Inflammatory macrophage (primary cell): ENCODE results near the gene DIAPH1.

ENCODE experiments used
- DNase-seq, 2 donors: peaks; one replicate each; pipeline ENCODE4 v3.0.0-alpha.2; 2020 to 2022

The DIAPH1 gene

DNA sequence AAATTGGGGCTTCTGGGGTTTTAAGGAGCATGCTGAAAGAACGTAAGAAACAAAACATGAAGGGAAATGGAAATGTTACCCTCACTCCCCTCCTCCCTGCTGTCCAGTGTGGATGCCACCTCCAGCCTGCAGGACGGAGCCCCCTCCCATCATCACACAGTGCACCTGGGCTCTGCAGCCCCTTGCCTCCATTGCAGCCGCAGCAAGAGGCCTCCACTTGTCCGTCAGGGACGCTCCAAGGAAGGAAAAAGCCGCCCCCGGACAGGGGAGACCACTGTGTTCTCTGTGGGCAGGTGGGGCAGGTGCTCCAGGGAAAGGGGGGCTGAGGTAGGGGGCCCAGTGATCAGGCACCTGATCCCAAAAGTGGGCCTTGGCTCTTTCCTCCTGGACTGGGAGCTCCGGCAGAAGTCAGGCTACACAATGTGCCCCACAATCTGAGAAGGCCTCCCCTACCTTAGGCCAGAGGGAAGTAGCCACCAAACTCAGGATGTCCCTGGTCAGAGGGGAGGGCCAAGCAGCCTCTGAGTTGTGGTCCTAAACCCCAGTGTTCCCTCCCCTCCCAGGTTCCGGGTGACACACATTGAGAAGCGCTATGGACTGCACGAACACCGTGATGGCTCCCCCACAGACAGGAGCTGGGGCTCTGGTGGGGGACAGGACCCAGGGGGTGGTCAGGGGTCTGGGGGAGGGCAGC lies 20.7 kb upstream of the DIAPH1 start:
- no peak for DNase-seq

DNA sequence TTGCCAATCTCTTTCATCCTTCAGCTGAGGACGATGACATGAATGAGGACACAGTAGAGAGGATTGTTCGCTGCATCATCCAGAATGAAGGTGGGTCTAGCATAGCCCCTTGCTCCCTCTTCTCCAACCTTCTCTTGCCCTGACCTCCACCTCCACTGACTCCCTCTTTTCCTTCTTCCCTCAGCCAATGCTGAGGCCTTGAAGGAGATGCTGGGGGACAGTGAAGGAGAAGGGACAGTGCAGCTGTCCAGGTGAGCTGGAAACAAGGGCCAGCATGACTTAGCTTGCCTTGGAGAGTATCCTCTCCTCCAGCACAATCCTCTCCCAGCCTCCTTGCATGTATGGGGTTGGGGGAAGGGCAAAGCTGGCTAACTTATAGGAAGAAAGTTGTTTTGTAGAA lies 20.0 kb upstream of the DIAPH1 start:
- DNase-seq = no peak

DNA sequence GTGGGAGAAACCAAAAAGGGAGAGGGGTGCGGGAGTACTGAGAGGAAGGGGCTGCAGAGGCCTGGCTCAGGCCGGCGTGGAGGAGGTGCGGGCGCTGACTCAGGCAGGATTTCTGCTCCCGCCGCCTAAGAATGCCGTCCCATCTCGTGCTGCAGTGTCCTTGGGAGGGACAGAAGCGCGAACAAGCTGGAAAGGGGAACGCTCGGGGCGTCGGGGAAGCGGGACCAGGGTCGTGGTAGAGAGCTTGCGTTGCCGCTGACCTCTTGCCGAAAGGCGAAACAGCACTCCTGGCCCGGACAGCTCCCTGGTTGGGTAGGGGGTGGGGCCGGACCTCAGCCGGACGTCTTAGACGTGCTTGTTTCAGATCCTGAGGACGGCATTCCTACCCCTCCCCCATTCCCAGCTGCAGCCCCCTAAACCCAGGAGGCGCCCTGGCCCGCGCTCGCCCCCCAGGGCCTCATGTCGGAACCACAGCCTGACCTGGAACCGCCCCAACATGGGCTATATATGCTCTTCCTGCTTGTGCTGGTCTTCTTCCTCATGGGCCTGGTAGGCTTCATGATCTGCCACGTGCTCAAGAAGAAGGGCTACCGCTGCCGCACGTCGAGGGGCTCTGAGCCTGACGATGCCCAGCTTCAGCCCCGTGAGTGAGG lies 19.1 kb upstream of the DIAPH1 start:
- DNase-seq = peak; percentile 59 to 75

DNA sequence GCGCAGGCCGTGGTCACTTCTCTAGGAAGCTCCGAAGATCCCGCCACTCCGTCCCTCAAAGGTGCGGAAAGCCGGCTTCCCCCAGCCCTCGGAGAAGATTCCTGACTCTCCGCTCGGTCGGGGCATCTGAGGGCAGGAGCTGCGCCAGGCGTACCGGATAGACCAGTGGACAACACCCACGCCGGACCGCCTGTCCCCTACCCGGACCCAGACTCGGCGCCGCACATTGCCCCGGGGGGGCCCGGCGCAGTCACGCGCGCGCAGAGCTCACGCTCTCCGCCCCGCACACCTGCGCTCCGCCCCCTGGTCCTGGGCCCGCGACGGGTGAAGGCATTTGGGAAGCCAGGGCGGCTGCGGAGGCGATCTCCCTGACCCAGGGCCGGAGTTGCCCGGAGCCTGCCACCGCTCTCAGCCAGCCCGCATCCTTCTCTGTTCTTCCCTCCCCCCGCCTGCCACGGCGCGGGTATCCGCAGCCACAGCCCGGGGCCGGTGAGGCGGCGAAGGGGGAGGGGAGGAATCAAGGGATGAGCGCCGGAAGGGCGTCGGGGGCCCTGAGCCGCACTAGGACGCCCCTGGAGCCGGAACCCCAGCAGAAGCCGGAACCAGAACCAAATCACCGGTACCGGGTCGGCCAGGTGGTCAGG lies 18.4 kb upstream of the DIAPH1 start:
- no peak for DNase-seq

DNA sequence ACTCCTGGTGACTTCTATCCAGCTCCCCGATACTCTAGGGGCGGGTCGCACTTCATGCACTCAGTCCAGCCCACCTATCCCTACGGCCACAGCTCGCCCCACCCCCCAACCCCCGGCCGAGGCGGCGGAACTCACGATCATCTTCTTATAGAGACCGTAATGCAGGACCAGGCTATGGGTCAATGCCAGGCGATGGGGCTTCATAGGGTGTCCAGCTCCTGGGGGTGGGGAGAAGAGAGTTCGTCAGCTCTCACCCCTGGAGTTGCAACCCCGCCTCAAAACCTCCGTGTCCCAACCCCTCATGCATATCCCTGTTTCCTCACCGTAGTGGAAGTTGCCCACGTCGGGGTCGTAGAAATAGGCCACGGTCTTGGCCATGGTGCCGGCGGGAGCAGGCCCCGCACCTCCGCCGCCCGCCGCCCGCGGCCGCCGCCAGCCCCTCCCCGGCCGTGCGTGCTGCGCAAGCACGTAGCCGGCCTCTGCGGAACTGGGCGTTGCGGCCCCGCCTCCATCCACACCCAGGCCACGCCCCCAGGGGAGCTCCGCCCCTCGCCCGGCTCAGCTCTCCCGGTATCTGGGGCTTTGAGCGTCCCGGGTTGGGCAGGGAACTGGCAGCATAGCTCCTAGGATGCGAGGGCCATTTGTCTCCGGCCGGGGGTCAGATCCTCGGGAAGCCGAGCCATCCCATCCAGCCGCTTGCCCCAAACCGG lies 17.8 kb upstream of the DIAPH1 start, which contains the start of the genes HDAC3 and RELL2:
Gene HDAC3, minus strand, starts transcription at position 437 of the 710 bp plus-strand sequence. Its CDS starts 59 bp downstream, at position 378.
Gene RELL2, plus strand, starts transcription at position 585 of the 710 bp plus-strand sequence. CDS start 1,229 bp downstream, outside the sequence.
- peak; percentile 91 to 94 for DNase-seq

DNA sequence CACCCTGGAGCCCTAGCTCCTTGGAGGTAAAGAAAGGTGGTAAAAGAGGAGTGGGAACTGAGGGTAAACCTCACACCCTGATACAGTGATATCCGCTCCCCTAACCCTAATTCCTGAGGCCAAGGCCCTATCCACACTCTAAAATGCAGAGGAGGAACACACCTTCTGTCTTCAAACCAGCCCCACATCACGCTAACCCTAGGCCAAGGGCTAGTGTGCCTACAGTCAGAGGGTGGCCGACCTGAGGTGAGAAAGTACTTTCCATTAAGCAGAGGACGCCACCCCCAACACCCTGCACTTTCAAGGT lies 17.3 kb upstream of the DIAPH1 start:
- no peak for DNase-seq

DNA sequence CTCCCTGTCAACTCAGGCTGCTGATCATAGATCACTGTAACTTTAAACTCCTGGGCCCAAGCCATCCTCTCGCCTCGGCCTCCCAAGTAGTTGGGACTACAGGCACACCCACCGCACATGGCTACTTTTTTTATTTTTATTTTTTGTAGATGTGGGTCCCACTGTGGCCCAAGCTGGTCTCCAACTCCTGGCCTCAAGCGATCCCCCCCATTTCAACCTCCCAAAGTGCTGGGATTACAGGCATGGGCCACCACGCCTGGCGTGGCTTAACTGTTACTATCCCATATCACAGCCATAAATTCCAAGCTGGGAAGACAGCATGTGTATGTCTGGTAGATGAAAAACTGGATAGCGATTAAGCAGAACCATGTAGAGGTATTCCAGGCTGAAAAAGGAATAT lies 16.8 kb upstream of the DIAPH1 start:
- DNase-seq = no peak

DNA sequence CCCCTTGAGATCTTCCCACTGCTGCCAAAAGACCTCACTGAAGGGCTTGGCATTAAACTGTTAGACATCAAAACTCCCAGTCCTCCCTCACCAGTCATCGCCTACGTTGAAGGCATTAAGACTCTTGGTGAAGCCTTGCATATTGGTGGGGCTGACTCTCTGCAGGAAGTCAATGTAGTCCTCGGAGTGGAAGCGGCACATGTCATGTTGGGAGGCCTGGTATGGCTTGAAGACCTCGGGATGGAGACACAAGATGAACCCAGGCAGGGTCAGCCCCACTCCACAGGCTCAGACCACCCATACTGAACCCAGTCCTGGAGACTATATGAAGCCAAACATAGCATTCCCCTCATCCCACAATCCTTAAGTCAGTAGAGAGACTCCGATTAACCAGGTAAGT lies 15.9 kb upstream of the DIAPH1 start:
- no peak for DNase-seq

DNA sequence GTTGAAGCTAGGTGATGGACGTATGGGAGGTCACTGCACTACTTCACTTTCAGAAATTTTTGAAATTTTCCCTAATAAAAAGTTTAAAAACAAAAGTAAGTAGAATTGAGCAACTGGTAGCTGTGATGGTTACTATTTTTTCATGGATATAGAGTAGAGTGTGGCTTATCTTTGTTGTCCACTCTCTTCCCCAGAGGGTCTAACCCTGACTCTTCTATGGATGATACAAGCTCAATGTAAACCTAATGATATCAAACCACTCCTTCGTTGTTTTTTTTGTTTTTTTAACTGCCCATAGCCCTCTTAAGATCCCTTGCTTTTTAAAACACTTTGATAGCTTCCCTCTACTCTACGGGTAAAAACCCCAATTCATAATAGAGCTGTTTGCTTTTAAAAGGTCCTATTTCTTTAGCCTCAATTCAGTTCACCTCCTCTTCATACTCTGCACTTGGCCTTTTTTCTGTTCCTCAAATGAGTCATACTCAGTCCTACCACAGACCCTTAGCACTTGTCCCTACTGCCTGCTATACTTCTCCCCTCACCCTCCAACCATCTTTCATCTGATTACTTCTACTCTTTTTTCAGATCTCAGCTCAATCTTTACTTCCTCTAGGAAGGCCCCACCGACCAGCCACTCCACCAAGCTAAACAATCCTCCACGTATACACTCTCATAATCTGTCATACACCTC lies 15.2 kb upstream of the DIAPH1 start:
- peak; percentile 29 to 47 for DNase-seq

DNA sequence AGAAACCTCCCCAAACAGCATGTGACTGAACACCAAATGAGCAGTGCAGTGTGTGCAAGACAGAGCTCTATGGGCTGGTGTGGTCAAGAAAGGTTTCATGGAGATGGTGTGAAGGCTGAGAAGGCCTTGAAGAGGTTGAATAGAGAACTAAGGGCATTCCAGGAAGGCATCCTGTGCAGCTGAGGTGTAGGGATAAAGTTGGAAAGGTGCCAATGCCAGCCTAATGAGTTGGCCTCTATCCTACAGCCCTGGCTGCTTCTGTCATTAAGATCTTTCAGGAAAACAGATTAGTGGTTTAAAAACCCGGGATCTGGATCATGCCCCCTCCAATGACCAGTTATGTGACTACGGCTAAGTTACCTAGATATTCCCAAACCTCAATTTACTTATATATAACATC lies 13.8 kb upstream of the DIAPH1 start:
- no peak for DNase-seq

DNA sequence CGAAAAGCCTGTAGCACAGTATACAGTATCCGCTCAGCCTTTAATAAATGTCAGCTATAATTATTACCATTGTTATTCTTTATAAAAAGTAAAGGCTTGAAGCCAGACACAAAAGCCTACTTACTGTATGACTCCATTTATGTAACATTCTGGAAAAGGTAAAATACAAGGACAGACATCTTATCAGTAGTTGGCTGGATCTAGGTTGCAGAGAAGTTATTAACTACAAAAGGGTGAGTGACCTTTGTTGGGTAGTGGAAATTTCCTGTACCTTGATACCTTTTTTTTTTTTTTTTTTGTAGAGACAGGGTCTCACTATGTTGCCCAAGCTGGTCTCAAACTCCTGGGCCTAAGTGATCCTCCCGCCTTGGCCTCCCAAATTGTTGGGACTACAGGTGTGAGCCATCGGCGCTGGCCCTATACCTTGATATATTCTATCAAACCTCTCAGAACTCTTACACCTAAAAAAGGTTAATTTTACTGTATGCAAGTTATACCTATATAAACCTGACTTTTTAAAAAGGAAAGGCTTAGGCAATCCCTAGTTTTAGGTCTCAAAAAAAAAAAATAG lies 11.9 kb upstream of the DIAPH1 start:
- no peak for DNase-seq

DNA sequence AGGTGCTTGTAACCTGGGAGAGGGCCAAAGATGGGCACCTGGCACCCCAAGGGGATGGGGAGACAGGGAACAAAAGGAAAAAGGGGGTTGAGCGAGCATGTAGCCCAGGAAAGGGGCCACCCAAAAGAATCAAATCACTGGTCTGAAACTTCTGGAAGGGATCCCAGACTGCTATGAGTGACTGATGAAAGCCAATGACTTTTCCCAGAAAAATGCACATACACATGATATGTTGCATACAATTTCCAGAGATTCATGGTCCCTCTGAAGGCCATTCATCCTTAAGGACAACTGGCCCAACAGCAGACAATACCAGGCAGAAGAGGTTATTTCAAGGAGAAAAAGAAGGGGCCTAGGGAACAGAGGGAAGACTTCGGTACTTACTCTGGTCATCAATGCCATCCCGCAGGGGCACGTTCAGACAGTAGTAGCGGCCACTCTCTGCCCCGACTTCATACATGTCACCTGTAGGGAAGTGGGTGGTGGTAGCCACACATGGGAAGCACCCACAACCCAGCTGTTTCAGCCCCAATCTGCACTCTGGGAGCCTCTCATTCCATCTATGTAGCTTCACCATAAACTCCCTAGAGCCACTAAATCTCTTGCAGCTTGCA lies 9.5 kb upstream of the DIAPH1 start:
- no peak for DNase-seq

DNA sequence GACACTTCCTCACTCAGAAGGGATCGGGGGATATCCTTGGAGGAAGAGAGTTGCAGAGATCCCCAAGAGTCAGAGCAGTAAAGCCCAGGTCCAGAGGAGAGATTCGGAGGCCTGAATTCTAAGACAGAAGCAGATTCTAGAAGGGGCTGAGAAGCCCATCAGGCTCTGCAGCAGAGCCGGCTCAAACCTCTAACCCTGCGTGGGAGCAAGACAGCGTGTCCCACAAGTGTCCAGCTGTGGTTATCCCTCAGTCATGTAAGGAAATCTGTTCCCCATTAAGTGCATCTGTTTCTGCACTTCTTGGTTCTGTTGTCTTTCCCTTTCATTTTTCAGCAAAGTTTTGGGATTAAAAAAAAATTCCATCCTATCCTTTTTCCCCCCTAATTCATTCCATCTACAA lies 4.8 kb upstream of the DIAPH1 start:
- DNase-seq = peak in 1 of 2 donors; percentile 66

DNA sequence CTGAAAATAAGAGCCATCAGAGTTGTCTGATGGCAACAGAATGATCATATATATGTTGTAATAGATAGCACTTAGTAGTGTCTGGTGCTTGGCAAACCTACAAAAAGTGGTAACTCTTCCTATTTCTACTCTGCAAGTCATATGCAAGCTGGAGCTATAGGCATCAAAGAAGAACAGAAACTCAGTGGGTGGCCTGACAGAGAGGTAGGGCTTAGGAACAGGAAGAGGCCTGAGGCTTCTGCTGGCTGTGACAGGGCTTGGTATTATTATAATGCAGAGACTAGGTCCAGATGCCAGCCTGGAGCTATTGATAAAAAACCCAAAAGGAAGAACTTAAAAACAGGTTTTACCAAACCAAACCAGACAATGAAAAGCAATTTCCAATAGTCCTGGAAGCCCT lies 4.4 kb upstream of the DIAPH1 start:
- peak; percentile 94 to 95 for DNase-seq

DNA sequence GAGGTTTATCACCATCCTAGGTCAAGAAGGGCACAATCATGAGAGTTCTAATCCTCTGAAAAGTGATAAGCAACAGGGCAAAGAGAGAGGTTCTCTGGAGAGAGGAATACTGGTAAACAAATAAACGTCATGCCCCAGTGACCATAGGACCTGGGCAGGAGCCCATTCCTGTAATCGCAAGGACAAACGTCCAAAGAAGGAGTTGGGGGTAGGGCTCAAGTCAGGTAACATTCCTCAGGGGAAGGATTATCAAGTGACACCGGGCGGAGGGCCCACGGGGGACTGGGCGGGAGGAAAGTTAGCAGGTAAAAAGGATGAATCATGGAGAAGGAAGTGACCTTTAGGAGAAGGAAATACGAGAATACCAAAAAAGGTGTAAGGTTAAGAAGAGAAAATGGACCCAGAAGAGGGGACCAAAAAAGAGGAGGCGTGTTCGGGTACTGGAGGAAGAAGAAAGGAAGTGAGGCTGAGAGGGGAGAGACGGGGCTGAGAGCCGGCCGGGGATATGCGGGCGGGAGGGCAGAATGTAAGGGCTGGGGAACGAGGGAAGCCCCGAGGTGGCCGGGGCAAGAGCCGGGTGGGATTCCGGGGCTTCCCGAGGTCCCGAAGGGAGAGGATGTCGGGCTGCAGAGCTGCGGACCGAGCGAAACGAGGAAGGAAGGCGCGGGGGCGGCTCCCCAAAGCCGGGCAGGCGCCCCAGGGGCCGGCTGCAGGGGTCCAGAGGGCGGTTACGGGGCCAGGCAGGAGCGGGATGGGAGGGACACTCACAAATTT lies 583 bp downstream of the DIAPH1 start:
- peak in 1 of 2 donors; percentile 48 for DNase-seq

DNA sequence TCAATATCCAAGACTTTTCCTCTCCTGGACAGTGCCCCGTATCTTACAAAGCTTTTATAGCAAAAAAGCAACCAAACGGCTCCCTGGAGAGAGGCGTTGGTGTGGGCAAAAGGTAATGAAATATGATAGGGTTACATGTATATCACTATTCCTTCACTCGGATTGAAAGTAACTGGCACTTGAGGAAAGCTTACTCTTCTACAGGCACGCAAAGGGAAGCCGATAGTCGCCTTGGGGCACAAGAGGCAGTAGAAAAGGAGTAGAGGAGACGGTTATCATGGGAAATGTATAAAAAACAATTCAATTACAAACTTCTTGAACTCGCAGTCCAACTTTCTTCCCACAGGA lies 1.1 kb downstream of the DIAPH1 start:
- peak in 1 of 2 donors; percentile 12 for DNase-seq

DNA sequence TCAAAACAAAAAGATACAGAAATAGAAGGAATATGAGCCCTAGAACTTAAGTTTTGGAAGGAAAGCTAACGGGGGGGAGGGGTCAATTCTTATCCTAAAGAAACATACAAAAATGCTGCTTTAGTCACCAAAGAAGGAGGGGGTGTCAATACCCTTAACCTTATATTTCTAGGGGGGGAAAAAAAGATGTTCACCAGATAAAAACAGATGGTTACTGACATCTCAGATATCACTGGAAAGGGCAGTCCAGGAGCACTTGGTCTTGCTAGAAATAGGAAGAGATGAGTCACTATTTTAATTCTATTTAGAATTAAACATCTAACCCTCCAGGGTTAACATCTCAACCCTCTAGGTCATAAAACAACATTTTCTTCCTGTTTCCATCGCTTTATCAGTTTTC lies 1.7 kb downstream of the DIAPH1 start:
- no peak for DNase-seq

DNA sequence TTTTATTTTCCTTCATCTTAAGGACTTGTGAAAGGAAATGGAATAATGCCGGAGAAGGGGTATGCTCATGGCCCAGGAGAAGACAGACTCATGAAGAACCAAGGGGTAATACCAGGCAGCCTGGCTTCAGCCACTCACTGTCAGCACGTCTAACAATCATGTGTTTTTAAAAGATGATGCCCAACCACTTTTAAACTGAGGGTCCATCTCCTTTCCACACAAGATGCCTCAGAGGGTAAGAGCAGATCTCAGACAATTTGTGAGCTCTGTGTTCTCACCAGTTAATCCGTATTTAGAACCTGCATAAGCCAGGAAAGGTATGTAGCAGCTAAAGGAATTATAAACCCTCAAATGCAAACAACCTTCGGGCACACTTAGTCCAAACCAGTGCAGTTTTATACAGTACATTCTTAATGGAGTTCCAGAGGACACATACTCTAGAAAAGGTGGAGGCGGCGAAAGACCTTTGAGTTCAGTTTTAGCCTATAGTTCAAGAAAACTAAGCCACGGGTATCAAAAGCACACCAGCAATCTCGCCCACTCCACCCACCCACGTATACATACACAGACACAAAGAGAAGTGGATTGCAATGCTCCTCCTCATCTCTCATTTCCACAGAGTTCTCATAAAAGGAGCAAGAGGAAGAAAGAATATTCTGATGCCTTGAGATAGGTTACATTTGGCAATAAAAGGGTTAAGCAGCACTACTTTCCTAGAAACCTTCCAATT lies 2.6 kb downstream of the DIAPH1 start:
- peak; percentile 64 to 88 for DNase-seq

DNA sequence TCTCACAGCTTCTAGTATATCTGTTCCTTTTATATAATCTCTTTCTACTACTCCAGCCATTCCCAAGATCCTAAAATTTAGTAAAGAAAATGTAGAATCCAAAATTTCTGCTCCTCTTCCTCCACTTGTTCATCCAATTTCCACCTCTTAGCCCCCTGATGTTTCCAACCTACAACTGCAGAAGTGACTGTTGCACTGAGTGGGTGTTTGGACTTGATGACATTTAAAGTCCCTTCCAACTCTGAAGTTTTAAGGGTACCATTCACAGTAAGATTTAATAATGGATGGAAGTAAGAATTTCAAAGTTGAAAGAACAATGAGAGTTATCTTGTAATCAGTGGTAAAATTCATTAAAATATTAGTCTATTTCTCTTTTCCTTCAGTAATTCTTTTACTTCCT lies 5.5 kb downstream of the DIAPH1 start:
- peak in 1 of 2 donors; percentile 20 for DNase-seq

DNA sequence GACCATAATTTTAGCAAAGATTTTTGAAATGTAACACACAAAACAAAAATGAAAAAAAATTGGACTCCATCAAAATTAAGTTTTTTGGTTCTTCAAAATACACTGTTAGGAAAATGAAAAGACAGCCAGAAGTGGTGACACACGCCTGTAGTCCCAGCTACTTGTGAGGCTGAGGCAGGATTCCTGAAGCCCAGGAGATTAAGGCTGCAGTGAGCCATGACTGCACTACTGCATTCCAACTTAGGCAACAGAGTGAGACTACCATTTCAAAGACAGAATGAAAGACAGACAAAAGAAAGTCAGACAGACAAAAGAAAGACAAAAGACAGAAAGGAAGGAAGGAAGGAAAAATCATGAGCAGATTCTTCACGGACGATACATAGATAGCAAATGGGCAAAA lies 7.5 kb downstream of the DIAPH1 start:
- no peak for DNase-seq
